Loucy (cell line): ENCODE results near the gene GNPTAB.

Experiments
- H2AFZ ChIP-seq: fragments of 200-600 bp; sonication (generic); 2 replicates; pipeline ENCODE4 v1.6.0; 2016; ENCODE audit warnings: antibody characterized with exemption, mild to moderate bottlenecking, low read length, moderate library complexity
- H3F3A ChIP-seq: fragments of 200-600 bp; 2 replicates; pipeline ENCODE4 v1.6.0; 2016; ENCODE audit warnings: antibody characterized with exemption, low read depth, mild to moderate bottlenecking
- H3K27me3 ChIP-seq: fragments of 200-600 bp; sonication (generic); 2 replicates; pipeline ENCODE4 v1.6.1; 2014; ENCODE audit warnings: low read length, mild to moderate bottlenecking; ENCODE audit not compliant: insufficient read depth, poor library complexity, severe bottlenecking
- H3K36me3 ChIP-seq: fragments of 200-600 bp; sonication (generic); 2 replicates; pipeline ENCODE4 v1.6.1; 2016; ENCODE audit warnings: low read length; ENCODE audit not compliant: insufficient read depth
- H3K4me1 ChIP-seq: fragments of 200-600 bp; sonication (generic); 2 replicates; pipeline ENCODE4 v1.5.1; 2014; ENCODE audit warnings: low read length, mild to moderate bottlenecking; ENCODE audit not compliant: insufficient read depth, poor library complexity, severe bottlenecking
- H3K4me2 ChIP-seq: fragments of 200-600 bp; sonication (generic); 2 replicates; pipeline ENCODE4 v1.6.0; 2014; ENCODE audit warnings: antibody characterized with exemption, low read length, low read depth, mild to moderate bottlenecking; ENCODE audit not compliant: poor library complexity, severe bottlenecking
- H3K4me3 ChIP-seq: fragments of 200-600 bp; sonication (generic); 2 replicates; pipeline ENCODE4 v1.5.1; 2014; ENCODE audit warnings: low read length, mild to moderate bottlenecking, mixed read lengths; ENCODE audit not compliant: poor library complexity, severe bottlenecking
- H3K79me2 ChIP-seq: fragments of 200-600 bp; sonication (generic); 2 replicates; pipeline ENCODE4 v1.6.1; 2014; ENCODE audit warnings: low read length; ENCODE audit not compliant: insufficient read depth
- H3K9ac ChIP-seq: fragments of 200-600 bp; sonication (generic); 2 replicates; pipeline ENCODE4 v1.6.0; 2014; ENCODE audit warnings: mild to moderate bottlenecking, low read depth, low read length, moderate library complexity; ENCODE audit not compliant: poor library complexity, severe bottlenecking
- H3K9me2 ChIP-seq: fragments of 200-600 bp; sonication (generic); replicated peaks from 2 replicates; pipeline ENCODE4 v1.6.1; 2016; ENCODE audit warnings: low read depth, low read length, mixed read lengths
- H3K9me3 ChIP-seq: fragments of 200-600 bp; sonication (generic); 2 replicates; pipeline ENCODE4 v1.6.1; 2014; ENCODE audit warnings: mild to moderate bottlenecking, antibody characterized with exemption, low read length, low read depth; ENCODE audit not compliant: insufficient read depth
- H4K20me1 ChIP-seq: fragments of 200-600 bp; sonication (generic); 2 replicates; pipeline ENCODE4 v1.6.0; 2014; ENCODE audit warnings: antibody characterized with exemption, low read length, mild to moderate bottlenecking; ENCODE audit not compliant: insufficient read depth, poor library complexity, severe bottlenecking
- EZH2phosphoT487 ChIP-seq: fragments of 200-600 bp; IDR thresholded peaks from 2 replicates; pipeline ENCODE4 v1.6.1; 2018; ENCODE audit warnings: antibody characterized with exemption, mild to moderate bottlenecking, moderate library complexity, borderline replicate concordance
- TF ChIP-seq, protein P1 (sequence below): fragments of 200-600 bp; sonication (generic); conservative IDR thresholded peaks from 2 replicates; pipeline ENCODE4 v1.5.1; 2014; ENCODE audit warnings: mild to moderate bottlenecking, antibody characterized with exemption, low read length

GNPTAB gene

DNA sequence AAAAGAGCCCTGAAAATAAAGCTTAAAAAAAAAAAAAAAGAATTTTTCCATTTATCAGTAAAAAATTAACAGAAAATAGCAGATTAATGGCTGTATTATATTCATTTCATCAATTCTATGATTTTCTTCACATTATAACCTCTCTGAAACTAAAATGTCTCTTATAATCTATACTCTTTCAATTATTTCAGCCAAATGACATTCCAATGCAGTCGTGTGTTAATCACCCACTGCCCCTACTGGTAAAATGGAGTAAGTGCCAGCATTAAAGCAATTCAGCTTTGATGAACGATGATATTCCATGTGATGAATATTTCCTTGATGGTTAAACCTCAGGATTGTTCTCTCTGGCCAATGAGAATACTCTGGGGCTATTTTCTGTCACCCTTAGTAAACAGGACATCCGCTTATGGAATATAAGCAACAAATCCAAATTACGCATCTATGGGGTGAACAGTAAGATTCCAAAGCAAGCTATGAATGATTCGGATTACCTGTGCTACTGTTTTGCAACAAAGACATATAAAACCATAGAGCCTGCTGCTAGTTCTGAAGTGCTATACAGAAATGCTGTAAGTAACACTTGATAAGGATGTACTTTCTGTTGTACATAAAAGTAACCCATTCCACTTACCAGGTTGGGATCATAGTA lies 71.2 kb downstream of the GNPTAB start:
- no peak overlapping the region for H2AFZ ChIP-seq
- no peak overlapping the region for H3K4me2 ChIP-seq
- H3K9me2 ChIP-seq: no peaks in the 10 kb centered on the region
- H3K79me2 ChIP-seq: no peaks in the 10 kb centered on the region
- TF ChIP-seq, protein P1, sequence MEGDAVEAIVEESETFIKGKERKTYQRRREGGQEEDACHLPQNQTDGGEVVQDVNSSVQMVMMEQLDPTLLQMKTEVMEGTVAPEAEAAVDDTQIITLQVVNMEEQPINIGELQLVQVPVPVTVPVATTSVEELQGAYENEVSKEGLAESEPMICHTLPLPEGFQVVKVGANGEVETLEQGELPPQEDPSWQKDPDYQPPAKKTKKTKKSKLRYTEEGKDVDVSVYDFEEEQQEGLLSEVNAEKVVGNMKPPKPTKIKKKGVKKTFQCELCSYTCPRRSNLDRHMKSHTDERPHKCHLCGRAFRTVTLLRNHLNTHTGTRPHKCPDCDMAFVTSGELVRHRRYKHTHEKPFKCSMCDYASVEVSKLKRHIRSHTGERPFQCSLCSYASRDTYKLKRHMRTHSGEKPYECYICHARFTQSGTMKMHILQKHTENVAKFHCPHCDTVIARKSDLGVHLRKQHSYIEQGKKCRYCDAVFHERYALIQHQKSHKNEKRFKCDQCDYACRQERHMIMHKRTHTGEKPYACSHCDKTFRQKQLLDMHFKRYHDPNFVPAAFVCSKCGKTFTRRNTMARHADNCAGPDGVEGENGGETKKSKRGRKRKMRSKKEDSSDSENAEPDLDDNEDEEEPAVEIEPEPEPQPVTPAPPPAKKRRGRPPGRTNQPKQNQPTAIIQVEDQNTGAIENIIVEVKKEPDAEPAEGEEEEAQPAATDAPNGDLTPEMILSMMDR: peak; percentile 87
- TF ChIP-seq EZH2phosphoT487: no peak
- H3K9ac ChIP-seq: no peak overlapping the region
- no peaks in the 10 kb centered on the region for H3K4me1 ChIP-seq
- H3F3A ChIP-seq: no peaks in the 10 kb centered on the region
- peaks cover 71% of the 10 kb centered on the region; the same call in 1 of the 2 replicates for H3K36me3 ChIP-seq
- H3K4me3 ChIP-seq: no peak overlapping the region
- H3K27me3 ChIP-seq: no peaks in the 10 kb centered on the region
- H3K9me3 ChIP-seq: no peaks in the 10 kb centered on the region
- H4K20me1 ChIP-seq: no peaks in the 10 kb centered on the region

DNA sequence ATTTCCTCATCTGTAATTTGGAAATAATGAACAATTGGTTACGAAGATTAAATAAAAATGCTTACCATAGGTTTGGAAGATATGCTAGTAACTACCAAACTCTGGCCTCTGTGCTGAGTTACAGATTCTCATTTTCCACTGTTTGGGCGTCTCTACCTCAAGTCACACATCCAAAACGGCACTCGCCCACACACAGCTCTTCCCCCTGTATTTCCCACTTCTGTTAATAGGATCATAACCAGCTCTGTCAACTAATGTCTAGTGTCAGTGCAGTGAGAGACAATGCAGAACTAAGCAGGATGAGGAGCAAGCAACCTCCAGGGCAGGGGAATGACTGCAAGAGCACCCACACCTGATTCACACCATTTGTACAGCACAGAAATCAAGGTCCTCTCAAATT lies 80.6 kb downstream of the GNPTAB start:
- H3K27me3 ChIP-seq: no peaks in the 10 kb centered on the region
- no peaks in the 10 kb centered on the region for H3K9me2 ChIP-seq
- H3K4me2 ChIP-seq: no peak overlapping the region
- H3K4me1 ChIP-seq: no peaks in the 10 kb centered on the region
- no peaks in the 10 kb centered on the region for H3K79me2 ChIP-seq
- peaks cover 82% of the 10 kb centered on the region; the same call in 1 of the 2 replicates for H3K36me3 ChIP-seq
- TF ChIP-seq, protein P1: no peak
- TF ChIP-seq EZH2phosphoT487: no peak
- no peak overlapping the region for H3K9ac ChIP-seq
- H3K9me3 ChIP-seq: no peaks in the 10 kb centered on the region
- no peaks in the 10 kb centered on the region for H4K20me1 ChIP-seq
- H3K4me3 ChIP-seq: no peak overlapping the region
- H2AFZ ChIP-seq: no peak overlapping the region
- H3F3A ChIP-seq: no peaks in the 10 kb centered on the region

DNA sequence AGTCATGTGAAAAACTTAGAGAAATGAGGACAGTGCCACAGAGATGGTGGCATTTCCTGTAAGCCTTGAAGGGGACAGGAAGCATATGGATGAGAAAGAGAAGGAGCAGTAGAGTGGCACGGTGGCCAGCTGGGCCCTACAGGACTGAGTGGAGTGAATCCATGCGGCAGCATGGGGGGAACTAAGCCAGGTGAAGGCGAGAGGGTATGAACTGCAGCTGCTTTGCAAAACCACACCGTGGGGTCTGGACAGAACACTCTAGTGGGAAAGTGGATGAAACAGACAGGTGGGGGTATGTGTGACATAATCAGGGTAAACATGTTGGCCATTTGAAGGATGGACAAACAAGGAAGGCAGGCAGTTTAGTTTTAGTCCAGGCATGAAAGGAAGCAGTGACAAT lies 81.1 kb downstream of the GNPTAB start:
- Histone ChIP-seq H2AFZ (no peak overlapping the region), H3K9ac (no peak overlapping the region), H3K36me3 (peaks cover 83% of the 10 kb centered on the region; the same call in 1 of the 2 replicates), H3K27me3 (no peaks in the 10 kb centered on the region), H3K9me2 (no peaks in the 10 kb centered on the region), H3K4me2 (no peak overlapping the region), H4K20me1 (no peaks in the 10 kb centered on the region), H3K79me2 (no peaks in the 10 kb centered on the region), H3F3A (no peaks in the 10 kb centered on the region), H3K4me3 (no peak overlapping the region), H3K9me3 (no peaks in the 10 kb centered on the region), H3K4me1 (no peaks in the 10 kb centered on the region)
- TF ChIP-seq, protein P1: no peak
- no peak for TF ChIP-seq EZH2phosphoT487
